NCI-H345 treated with DMSO at 0.1 percent for 48 hours (cell line): ENCODE measurements around the gene WWC2.

ENCODE experiments used
- DNase-seq: peaks from one replicate; lab custom pipeline; 2025; ENCODE audit not compliant: unreplicated experiment; lab: John Stamatoyannopoulos, UW

Gene WWC2

DNA sequence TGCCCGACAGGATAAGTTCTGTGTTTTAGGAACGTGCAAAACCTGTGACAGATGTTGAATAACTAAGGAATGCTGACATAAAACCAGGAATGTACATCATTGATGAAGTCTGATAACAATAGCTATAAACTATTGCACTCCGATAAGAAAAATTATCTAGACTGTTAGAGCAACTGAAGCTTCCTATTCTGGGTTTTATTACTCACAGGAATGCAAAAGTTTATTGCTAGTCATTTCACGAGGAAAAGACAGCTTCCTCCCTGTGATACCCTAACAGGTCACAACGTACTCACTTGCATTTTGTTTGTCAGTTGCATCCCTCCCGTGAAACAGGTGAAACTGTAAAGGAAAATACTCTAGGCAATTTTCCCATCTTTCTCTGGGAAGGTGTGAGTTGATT is 155.1 kb downstream of the WWC2 start:
- DNase-seq = no peak

DNA sequence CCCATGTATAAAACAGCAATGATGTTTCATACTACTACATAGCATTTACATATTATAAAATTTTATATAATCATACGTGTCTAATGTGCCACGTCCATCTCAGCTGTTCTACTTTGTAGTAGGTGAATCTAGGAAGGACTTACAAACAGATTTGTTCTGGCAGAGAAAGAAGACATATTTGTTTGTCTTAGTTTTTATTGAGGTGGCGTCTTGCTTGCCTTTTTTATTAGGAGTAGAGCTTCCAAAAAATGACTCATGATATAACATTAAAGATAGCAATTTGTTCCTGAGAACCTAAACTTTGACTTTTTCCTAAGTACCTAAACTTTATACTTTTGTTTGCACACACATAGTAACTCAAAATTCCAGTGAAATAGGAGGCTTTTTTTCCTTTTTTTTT is 156.4 kb downstream of the WWC2 start:
- no peak for DNase-seq

GRCh38 chr4:183256343-183256742 is 157.3 kb downstream of the WWC2 start:
- DNase-seq = no peak

DNA sequence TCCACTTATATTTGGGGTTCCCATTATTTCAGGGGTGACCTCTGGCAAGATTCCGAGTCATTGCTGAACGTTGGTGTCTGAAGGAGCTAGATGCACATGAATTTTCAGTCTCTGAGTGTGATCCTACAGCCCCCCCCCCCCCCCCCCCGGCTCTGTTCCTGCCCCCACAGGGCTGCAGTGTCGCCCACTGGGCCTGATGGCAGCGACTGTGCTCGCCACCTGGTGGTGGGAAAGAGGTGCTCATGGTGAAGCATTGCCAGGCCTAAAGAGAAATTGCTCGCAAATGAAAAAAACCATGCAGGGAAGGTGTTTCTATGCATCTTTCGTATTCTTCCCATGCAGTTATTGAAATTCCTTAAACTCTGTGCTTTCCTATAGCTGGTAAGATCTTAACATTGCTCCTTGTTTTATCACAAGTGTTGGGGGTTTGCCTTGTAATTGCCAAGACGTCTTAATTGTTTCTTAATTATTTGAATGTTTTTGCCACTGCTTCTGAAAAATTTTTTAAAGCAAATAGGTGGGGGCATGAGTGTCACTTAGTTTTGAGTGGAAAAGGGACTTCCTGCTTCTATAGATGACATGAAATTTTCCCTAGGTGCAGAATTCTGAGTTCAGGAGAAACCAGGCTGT is 157.8 kb downstream of the WWC2 start:
- peak; percentile 18 for DNase-seq

- DNase-seq = no peak
These were observed 158.8 kb downstream of the WWC2 start for GRCh38 chr4:183257808-183258207.

DNA sequence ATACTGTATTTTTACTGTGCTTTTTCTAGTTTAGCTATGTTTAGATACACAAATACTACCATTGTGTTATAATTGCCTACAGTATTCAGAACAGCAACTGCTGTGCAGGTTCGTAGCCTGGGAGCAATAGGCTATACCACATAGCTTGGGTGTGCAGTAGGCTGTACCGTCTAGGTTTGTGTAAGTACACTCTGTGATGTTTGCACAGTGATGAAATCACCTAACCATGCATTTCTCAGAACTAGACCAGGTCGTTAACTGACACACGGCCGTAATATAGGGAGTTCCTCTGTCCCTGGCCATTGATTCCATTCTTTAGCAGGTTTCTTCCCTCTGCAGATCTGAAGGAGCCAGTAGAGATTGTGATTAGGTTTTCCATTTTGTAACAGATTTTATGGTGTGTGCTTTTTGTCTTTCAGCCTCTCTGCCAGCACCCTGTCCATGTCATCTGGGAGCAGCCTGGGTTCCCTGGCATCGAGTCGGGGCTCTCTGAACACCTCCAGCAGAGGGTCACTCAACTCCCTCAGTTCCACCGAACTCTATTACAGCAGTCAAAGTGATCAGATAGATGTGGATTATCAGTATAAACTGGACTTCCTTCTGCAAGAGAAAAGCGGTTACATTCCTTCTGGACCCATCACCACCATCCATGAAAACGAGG is 161.6 kb downstream of the WWC2 start:
- DNase-seq = no peak

GRCh38 chr4:183261953-183262775 is 163.1 kb downstream of the WWC2 start:
- DNase-seq = peak; percentile 49

DNA sequence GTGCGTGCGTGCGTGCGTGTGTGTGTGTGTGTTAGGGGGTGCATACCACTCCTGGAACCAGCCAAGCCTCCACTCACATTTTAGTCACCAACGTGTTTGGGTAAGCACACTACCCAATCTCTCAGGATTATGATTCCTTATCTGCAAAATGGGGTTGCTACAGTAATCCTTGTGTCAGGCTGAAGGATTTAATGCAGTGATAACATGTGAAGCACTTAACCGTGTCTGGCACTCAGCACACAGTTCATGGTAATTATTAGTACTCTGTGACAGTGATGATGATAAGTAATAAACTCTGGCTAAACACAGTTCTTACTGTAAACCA is 163.7 kb downstream of the WWC2 start:
- DNase-seq = no peak

DNA sequence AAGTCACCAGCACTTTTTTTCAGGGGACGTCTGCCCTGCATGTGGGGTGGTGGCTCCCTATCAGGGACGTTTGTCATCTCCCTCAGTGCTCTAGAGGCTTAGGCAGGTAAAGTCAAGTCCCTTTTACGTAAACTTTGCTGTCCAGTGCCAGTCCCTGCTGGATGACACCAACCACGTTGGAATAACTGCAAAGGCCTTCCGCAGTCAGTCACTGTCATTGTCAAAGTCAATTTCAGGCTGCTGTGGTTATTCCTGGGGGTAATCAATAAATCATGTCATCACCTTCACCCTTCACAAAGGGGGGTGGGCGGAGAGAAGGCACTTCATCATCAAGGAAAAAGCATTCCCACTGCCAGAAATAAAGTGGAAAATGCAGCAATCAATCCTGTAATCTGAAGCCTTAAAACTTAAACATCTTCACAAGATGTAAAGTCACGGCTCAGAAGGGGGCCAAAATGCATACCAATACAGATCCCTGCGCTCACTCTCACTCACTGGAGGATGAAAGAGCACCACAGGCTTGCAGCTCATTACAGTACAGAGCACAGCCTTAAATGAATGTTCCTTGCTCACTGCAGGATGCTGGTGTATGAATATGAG is 164.8 kb downstream of the WWC2 start:
- no peak for DNase-seq

DNA sequence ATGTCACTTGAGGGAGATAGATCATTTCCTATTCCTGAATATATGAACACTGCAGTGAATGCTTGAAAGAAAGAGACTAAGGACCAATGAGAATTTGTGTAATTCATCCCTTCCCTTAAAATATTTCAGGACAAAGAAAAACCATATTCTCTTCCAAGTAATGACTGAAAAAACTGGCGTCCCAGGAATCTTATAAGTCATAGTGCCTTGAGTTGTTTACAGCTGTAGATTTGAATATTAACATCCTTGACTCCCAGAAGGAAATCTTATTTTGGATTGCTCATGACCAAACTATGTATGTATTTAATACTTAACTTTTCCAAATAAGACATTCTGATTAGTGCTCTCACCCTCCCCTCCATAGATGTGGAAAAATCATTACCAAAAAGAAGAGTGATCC is 165.6 kb downstream of the WWC2 start:
- no peak for DNase-seq

DNA sequence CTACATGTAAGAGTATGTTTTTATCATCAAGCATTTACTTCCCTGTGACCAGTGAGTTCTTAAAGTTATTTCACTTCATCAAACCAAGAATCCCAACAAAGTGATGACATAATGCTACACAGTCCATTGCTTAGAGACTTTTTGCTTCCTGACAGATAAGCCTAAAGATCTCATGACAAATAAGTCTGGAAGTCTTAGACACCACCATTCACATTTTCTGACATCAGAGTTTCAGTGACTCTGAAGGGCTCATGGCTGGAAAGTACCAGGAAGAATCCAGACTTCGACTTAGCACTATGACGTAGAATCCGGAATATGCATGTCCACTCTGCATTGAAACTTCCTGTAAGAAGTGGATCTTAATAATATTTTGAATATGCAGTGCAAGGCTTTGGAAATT is 167.3 kb downstream of the WWC2 start:
- DNase-seq = no peak

DNA sequence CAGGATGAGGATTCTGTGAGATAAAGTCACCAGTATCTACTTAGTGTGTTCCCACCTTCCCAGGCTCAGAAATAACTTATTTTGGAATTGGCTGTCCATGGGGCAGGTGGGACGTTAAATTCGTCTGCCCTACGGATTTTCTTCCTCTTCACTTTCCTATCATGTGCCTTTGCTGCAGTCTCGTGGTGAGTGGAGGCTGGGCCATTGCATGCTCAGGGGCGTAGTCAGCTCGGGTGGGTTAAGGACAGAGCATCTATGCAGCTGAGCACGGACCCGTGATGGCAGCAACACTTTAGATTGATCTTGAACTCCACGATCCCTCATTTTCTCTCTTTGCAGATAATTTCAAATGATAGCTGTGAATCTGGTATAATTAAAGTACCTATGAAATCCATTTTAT is 169.5 kb downstream of the WWC2 start:
- no peak for DNase-seq

GRCh38 chr4:183272384-183272783 is 173.3 kb downstream of the WWC2 start:
- no peak for DNase-seq

- no peak for DNase-seq
These were observed 177.0 kb downstream of the WWC2 start for GRCh38 chr4:183276106-183276505.

DNA sequence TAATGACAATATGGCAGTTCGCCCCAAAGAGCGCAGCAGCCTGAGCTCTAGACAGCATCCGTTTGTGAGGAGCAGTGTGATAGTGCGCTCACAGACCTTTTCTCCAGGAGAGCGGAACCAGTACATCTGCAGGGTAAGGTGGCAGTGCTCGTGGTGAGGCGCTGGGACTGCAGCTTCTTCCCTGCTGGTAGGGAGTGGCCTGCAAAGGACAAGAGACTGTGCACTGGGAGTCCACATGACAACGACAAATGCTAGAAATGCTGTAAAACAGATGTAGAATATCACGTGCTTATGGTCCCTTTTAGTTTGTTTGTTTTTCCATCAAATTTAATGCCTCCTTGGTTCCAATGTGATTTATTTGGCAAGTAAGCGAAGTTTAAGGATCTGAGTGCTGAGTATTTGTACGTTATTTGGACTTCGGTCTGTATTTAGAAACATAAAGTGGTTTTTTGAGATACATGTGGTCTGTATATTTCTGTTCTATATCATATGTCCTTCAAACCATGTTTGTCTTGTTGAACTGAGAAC is 185.3 kb downstream of the WWC2 start:
- peak; percentile 19 for DNase-seq

- DNase-seq = no peak
These were observed 185.9 kb downstream of the WWC2 start for GRCh38 chr4:183284965-183285364.

DNA sequence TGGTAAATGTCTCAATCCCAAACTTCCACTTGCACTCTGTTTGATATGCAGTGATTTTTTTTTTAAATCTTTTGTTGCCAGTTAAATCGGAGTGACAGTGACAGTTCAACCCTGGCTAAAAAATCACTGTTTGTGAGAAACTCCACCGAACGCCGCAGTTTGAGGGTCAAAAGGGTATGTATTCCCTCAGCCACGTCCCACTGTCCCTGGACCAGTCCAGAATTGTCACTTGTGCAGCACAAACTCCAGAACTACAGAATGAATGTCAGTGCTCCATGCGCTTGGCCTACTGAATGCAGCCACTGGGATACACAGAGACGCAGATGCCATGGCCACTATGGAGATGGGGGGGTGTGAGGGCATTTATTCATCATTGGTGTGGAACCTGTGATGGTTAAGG is 186.8 kb downstream of the WWC2 start:
- DNase-seq = no peak

DNA sequence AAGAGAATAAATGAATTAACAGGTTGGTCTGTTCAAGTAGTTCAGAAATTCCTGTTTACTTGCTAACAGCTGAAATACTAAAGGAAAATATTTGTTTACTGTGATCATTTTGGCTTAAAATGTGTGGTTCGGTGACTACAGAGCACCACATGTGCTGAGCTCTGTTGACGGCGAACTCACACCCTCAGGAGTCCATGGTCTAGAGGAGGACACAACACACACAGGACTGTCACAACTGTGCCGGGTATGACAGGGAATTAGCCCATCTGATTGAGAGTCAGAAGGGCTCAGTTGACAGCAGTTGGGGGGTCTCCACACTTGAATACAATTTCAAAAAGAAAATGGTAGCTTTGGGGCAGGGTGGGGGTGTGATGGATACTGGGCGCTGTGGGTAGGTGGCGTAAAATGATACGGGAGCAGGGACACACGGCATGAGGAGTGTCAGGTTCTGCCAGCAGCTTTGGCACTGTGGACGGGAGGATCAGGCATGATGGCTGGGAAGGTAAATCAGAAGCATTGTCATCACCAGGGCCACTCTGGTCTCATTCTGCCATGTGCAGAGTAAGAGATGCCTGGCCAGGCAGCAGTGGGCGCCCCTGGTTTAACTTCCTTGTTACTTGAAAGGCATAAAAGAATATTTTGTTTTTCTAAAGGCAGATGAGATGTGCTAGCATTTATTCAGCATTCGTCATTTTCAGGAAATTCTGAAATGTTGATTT is 187.7 kb downstream of the WWC2 start:
- DNase-seq = no peak

GRCh38 chr4:183287309-183287659 is 188.2 kb downstream of the WWC2 start:
- no peak for DNase-seq

DNA sequence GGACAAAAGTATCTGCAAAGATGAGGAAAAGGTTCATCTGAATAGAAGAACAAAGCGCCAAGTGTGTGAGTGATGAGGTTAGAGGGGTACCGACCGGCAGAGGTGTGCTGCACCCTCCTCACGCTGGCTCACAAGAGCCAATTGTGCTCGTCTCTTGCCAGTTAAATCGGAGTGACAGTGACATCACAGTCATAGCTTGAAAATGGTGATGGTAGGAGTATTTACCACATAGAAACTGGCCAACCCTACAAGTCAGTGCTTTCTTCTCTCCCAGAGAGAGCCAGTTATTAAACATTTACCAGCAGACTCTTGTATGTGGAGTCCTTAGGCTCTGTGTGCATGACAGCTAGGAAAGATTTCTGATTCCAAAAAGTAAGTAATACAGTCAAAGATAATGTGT is 188.6 kb downstream of the WWC2 start:
- DNase-seq = no peak

DNA sequence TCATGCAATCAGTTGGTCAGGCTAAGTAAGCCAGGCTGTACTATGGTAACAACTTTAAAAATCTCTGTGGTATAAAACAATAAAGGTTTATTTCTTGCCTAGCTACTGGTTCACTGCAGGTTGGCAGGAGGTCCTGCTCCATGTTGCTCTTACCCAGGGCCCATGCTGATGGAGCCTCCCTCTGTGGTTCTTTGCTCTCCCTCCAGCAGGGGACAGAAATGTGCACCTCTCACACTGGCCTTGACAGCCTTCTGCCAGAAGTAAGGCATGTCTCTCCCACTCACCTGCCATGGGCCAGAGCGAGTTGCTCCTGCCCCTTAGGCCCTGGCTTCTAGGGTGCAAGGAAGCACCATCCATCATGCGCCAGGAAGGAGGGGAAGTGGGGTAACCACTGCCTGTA is 189.9 kb downstream of the WWC2 start:
- no peak for DNase-seq
